Heart left ventricle (tissue), 13 donors: ENCODE measurements around the gene RAMP1.

Experiments used
- CTCF ChIP-seq, 12 donors: fragments of 200-600 bp; sonication (generic) in 4 of 12; IDR thresholded peaks; one replicate each; pipeline versions ENCODE4 v1.5.0 to v1.8.0; 2018 to 2022; ENCODE audit warnings: antibody characterized with exemption in 12 of 12, mild to moderate bottlenecking in 5 of 12
- POLR2A ChIP-seq, 2 donors: fragments of 450-650 bp; IDR thresholded peaks; one replicate each; pipeline ENCODE4 v1.6.1; 2017; ENCODE audit warnings: antibody characterized with exemption in 2 of 2, mild to moderate bottlenecking in 2 of 2, moderate library complexity in 2 of 2
- donor health status: ischemic (EF 13 %, LVEDD 7.1; RV severe dilation, severe dysfunction).
- donor health status: DM: no; HTN: yes; CAD: no.
- donor health status: DM: no; HTN: no; CAD: no.
- donor health status: ischemic (EF 25% LVEDD 6.9; RV normal size, moderate dysfunction).
- donor health status: ischemic (EF 25% LVEDD 5.7; RV mildly dilated, moderate dysfunction).
- donor health status: ischemic (EF 35%, LVEDD 5.7; RV mildly dilated, moderate dysfunction).
- donor health status: nonischemic (EF 11% LVEDD 7.7; RV severe dilation, severe dysfunction).
- donor health status: DM: yes; HTN: yes; CAD: no.
- donor health status: PGD.
- donor health status: ischemic (EF 29% LVEDD 5.4; RV normal size, mild dysfunction).
- donor health status: nonischemic (EF 23%, LVEDD 6.1; RV moderate dilation, normal function).

GRCh38 chr2:237820421-237820820 is 39.0 kb upstream of the RAMP1 start:
- no peak for TF ChIP-seq CTCF (IDR thresholded peaks at IDR 0.05)
- no peak for TF ChIP-seq POLR2A (IDR thresholded peaks at IDR 0.05)
